HG03097 (cell line): Measurements from ENCODE around the gene RIPPLY2.
"Not testable (repeated sequence)": the region's sequence is repeated elsewhere in the genome, so short reads cannot be mapped to it uniquely, and the experiment has no call there.

Experiments
- ATAC-seq: cut with Tn5 transposase; IDR thresholded peaks from one replicate; pipeline ENCODE4 v1.9.1; 2021; ENCODE audit not compliant: unreplicated experiment, low FRiP score

The RIPPLY2 gene

DNA sequence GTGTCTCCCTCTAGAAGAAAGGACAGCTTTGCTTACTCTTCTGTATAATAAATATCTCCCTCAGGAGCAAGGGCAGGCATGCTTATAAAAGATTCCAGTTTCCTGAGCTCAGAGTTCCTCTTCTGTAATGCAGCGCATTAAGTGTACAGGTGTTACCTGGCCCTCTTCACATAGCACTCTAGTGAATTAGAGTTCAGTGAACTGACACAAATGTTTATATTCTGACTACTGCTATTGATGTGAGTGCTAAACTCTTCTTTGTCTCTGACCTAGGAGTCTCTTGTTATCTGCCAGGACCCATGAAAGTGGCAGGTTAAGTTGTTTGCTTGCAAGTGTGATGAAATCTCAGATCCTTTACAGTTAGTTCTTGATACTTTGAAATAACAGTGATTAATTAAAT, 39.9 kb downstream of the RIPPLY2 start:
- ATAC-seq: no peak

DNA sequence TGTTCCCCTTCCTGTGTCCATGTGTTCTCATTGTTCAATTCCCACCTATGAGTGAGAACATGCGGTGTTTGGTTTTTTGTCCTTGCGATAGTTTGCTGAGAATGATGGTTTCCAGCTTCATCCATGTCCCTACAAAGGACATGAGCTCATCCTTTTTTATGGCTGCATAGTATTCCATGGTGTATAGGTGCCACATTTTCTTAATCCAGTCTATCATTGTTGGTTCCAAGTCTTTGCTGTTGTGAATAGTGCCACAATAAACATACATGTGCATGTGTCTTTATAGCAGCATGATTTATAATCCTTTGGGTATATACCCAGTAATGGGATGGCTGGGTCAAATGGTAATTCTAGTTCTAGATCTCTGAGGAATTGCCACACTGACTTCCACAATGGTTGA, 43.9 kb downstream of the RIPPLY2 start:
- not testable (repeated sequence) for ATAC-seq

DNA sequence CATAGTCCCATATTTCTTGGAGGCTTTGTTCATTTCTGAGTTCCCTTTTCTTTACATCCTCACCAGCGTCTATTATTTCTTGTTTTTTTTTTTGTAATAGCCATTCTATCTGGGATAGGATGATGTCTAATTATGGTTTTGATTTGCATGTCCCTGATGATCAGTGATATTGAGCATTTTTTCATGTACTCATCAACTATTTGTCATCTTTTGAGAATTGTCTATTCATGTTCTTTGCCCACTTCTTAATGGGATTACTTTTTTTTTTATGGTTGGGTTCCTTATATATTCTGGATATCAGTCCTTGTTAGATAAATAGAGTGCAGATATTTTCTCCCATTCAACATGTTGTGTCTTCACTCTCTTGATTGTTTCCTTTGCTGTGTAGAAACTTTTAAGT, 48.5 kb downstream of the RIPPLY2 start:
- no peak for ATAC-seq

DNA sequence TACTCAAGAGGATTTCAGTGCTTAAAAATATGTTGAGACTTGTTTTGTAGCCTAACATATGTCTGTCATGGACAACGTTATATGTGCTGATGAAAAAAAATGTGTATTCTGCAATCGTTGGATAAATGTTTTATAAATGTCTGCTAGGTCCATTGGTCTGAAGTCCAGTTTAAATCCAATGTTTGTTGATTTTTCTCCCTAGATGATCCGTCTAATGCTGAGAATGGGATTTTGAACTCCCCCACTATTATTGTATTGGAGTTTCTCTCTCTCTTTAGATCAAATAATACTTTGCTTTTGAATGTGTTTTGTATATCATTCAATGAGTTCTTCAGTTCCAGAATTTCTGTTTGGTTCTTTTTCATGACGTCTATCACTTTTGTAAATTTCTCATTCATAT, 51.2 kb downstream of the RIPPLY2 start:
- no peak for ATAC-seq

DNA sequence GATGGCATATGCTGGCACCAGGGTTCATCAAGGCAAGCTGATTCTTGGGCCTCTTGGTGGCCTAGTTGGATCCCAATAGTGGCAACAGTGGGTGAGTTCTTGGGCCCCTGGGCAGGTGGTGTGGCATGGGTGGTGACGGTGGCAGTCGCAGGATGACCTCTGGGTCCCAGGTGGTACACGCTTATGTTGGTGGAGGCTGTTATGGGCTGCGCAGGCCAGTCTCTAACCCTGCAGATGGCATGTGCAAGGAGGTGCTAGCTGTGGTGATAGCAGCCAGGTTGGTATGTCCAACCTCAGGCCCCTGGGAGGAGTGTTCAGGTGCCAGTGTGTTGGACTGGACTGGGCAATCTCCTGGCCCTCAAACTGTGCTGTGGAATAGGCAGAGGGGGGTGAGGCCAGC, 52.5 kb downstream of the RIPPLY2 start:
- no peak for ATAC-seq
